ENCODE results near the gene STEAP4.

STEAP4 gene

GRCh38 chr7:88306590-88307048 lies at the start of gene STEAP4:
Gene STEAP4, minus strand, starts transcription at chr7:88306894. Its CDS starts 22,625 bp downstream, at chr7:88284269.
- DNase-seq (ENCODE audit: low read depth in 2 of 2), result no peak

GRCh38 chr7:88355011-88355410 lies 48.3 kb upstream of the STEAP4 start:
- no peak for DNase-seq (ENCODE audit: low read depth in 2 of 2)

GRCh38 chr7:88350118-88350517 lies 43.4 kb upstream of the STEAP4 start:
- DNase-seq (ENCODE audit: low read depth in 2 of 2), result no peak

GRCh38 chr7:88347517-88347916 lies 40.8 kb upstream of the STEAP4 start:
- no peak for DNase-seq (ENCODE audit: low read depth in 2 of 2)

DNA sequence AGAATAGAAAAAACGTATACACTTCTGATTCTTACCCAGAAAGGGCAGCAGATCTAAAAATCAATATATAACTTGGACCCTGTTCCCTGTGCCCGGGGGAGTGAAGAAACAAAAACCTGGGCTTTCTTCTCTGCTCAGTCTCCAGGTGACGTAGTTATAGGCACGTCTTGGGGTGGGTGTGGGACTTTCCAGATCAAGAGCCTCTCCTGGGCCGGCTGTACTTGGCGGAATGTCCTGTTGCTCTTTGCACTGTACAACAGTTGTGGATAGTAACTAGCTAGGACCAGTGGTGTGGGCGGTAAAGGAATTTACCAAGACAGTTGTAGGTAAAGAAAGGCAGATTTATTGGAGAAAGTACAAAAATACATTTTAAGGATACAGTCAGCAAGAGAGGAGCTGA lies 40.4 kb upstream of the STEAP4 start:
- no peak for DNase-seq (ENCODE audit: low read depth in 2 of 2)

DNA sequence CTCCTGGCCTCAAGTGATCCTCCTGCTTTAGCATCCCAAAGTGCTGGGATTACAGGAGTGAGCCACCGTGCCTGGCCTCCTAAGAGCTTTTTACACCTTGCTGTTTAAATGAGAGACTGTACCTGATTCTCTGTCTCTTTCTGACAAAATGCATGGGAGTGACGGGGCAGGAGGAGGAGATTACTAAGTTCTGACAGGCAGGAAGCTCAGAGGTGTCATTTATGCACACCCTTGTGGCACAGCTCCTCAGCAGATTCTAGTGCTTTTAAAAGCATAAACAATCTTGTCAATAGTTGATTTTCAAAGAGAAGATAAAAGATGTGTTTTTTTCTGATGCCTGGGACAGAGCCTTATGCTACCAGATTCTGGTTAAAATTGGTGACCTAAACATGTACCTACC lies 39.7 kb upstream of the STEAP4 start:
- no peak for DNase-seq (ENCODE audit: low read depth in 2 of 2)

GRCh38 chr7:88344956-88345832 lies 38.5 kb upstream of the STEAP4 start:
- DNase-seq (ENCODE audit: low read depth in 2 of 2), result no peak

- DNase-seq (ENCODE audit: low read depth in 2 of 2), result no peak
Measured at GRCh38 chr7:88344271-88344670, 37.6 kb upstream of the STEAP4 start.

DNA sequence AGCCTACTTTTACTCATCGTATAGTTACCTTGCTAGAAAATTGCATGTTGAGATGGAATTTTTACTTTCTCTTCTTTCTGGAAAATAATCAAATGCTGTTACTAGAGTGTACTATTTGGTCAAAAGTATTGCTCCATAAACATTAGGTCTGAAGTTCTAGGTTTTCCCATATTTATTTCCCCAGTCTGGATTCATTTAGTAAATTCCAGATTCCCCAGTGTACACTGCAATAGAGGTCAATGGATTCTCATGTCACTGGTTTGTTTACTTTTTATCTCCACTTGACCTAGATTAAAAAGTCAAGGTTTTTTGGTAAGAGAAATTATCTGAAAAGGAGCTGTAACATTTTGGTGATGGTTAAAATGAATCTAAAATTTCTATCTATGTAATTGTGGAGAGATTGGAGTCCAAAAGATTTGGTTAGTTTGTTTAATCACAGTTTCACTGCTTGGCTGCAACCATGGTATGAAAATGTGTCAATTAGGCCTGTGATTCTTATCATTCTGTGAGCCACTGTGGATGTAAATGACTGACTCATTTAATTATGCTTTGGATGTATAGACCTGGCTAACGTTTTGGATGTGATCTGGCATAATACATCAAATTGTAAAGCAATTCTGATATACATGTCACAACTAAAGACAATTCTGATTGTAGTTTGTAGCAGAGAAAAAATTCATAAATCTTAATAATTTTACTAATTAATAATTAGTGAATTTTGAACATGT lies 32.7 kb upstream of the STEAP4 start:
- no peak for DNase-seq (ENCODE audit: low read depth in 2 of 2)

DNA sequence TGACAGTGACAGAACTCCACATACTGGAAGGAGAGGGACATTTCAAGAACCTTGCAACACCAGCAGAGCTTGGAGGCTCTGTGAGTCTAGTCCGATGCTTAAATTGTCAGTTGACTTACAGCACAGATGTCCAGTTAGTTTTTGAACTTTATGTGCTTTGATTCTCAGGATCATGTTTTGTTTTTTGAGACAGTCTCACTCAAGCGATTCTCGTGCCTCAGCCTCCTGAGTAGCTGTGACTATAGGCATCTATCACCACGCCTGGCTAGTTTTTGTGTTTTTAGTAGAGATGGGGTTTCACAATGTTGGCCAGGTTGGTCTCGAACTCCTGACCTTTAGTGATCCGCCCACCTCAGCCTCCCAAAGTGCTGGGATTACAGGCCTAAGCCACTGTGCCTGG lies 31.8 kb upstream of the STEAP4 start:
- DNase-seq (ENCODE audit: low read depth in 2 of 2), result no peak

DNA sequence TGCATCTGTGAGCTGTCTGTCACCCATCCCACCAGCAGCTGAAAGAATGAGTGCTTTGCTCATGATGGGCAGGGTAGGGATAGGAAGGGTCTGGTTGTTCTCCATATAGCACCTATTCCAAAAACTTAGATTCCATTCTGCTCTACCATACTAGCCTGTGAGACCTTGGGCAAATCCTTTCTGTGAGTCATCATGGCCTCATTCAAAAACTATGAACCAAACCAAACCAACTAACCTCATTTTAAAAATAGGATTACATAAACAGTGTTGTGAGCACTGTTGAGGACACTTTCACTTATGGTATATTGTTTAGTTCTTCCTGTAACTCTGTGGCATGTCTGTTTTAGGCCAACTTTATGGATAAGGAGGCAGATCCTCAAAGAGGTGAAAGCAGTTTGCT lies 30.9 kb upstream of the STEAP4 start:
- DNase-seq (ENCODE audit: low read depth in 2 of 2), result no peak

- DNase-seq (ENCODE audit: low read depth in 2 of 2), result no peak
Measured at GRCh38 chr7:88331322-88331721, 24.6 kb upstream of the STEAP4 start.

GRCh38 chr7:88329532-88330463 lies 23.1 kb upstream of the STEAP4 start:
- no peak for DNase-seq (ENCODE audit: low read depth in 2 of 2)

- no peak for DNase-seq (ENCODE audit: low read depth in 2 of 2)
Measured at GRCh38 chr7:88328787-88329186, 22.1 kb upstream of the STEAP4 start.

DNA sequence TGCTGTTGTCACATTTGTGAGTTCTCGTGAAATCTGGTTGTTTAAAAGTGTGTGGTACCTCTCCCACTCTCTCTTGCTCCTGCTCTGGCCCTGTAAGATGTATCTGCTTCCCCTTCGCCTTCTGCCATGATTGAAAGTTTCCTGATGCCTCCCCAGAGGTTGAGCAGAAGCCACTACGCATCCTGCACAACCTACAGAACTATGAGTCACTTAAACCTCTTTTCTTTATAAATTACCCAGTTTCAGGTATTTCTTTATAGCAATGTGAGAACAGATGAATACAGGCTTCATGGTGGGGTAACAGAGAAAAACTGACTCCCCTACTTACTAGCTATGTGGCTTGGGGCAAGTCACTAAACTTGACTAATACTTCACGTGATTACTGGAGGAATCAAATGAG lies 18.0 kb upstream of the STEAP4 start:
- DNase-seq (ENCODE audit: low read depth in 2 of 2), result no peak

DNA sequence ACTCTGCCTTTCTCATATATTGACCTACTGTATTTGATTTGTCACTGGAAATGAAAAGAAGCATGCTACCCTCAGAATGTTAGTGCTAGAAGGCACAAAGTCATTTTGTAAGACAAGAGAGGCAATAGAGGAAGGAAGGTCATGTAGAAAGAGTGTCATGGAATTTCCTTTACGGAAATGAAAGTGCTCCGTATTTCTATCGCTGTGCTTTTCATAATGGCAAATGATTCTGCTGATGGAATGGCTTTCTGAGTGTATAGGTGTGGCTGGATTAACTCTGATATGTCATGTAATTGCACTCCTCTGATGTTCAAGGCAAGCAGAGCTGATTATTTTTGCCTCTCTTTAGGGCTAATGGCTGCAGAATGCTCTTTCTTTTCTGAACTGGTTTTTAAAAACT lies 15.5 kb upstream of the STEAP4 start:
- DNase-seq (ENCODE audit: low read depth in 2 of 2), result no peak

- no peak for DNase-seq (ENCODE audit: low read depth in 2 of 2)
Measured at GRCh38 chr7:88321694-88322093, 15.0 kb upstream of the STEAP4 start.

DNA sequence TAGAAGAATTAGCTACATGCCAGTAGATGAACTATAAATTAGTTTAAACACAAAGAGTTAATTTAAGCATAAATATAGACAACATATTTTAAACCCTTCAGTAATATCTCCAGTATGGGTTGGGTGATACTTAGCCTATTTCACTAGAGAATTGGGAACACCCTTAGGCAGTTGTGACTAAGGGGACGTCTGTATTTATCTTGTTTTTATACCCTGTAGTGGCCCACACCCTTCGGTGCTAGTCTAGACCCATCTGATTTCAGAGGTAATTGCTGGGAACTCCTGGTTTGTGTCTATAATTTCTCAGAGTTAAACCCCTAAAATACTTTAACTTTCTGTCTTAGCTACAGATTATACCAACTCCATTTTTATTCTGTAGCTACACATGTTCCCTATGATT lies 11.5 kb upstream of the STEAP4 start:
- no peak for DNase-seq (ENCODE audit: low read depth in 2 of 2)

DNA sequence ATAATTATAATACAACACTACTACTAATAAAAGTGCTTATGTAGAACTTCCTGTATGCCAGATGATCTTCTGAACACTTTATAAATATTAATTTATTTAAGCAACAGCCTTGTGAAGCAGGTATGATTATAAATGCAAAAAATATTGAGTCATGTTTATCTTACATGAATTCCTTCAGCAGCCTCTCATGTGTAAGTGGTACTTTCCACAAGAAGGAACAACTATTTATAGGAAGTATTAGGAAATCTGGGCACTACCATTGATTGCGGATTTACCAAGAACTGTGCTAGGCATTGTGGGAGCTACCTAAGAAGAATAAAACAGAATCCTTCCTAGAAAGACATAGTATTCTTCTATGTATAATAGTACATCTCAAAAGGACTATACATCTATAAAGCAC lies 10.7 kb upstream of the STEAP4 start:
- no peak for DNase-seq (ENCODE audit: low read depth in 2 of 2)

DNA sequence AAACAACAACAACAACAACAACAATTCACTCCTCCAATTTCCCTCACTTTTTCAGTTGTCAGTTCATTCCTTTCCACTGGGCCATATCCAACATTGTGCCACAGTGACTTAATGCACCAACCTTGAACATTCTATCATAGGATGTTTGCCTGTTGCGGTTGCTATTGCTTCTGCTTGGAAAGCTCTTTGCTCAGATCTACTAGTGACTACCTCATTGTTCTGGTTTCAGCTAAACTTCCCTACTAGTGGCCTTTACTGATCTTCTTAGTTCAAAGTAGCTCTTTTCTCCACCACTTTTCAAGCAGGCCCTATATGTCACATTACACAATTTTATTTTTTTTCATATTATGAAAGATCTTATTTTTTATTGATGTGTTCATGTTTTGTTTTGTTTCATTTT lies 9.8 kb upstream of the STEAP4 start:
- no peak for DNase-seq (ENCODE audit: low read depth in 2 of 2)

GRCh38 chr7:88315522-88315921 lies 8.8 kb upstream of the STEAP4 start:
- no peak for DNase-seq (ENCODE audit: low read depth in 2 of 2)

DNA sequence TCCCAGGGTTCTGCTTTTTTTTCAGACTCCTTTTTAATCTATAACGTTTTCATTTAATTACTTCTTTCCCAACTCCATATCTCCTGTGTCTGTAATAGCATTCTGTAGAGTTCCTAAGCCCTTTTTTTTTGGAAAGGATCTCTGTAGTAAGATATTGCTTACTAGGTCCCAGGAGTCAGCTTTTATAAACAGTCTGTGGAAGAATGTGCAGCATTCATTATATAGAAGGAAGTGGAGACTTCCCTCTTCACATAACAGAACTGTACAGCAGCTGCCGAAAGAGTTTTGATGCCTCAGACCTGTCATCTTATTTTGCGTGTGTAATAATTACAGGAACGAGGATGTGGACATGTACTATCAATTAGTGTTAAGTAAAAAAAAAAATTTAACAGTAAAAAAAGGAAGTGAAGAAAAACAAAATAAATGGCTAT lies 7.4 kb upstream of the STEAP4 start:
- DNase-seq (ENCODE audit: low read depth in 2 of 2), result no peak
